ENCODE measurements around the gene SLC16A2.

Gene SLC16A2

DNA sequence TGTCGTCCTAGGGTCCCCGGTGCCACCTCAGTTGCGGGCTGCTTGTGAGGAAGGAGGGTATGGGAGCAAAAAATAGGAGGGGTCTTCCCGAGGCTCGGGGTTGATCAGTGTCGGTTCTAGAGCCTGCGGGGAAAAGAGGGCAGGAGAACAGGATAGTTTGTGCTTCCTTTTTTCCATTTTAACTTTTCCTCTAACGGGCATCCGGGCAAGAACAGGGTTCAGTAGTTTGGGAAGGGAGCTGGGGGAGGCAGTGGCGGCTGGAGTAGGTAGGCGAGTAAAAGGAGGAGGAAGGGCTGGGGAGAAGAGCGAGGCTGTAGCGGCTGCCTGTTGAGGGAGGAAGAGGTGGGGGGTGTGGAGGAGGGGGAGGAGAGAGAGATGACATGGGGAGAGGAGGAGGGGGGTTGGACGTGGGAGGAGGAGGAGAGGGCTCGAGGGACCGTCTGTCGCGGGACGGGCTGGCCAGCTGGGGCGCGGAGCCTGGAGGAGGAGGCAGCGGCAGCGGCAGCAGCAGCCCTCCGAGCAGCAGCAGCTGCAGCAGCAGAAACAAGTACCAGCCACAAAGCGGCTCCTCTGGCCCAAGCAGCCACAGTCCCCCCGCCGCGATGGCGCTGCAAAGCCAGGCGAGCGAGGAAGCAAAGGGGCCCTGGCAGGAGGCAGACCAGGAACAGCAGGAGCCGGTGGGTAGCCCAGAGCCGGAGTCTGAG is at the start of gene SLC16A2:
Gene SLC16A2, plus strand, starts transcription at position 458 of the 704 bp plus-strand sequence. Its CDS starts 145 bp downstream, at position 603.
- Mint-ChIP-seq H3K27me3 (ENCODE audit: low read depth, poor library complexity) (peaks cover 9% of the 10 kb centered on the region), H3K9me3 (peaks cover 29% of the 10 kb centered on the region), H3K4me3 (peak within 1 kb of the TSS; percentile 92), H3K36me3 (ENCODE audit: low read depth) (no peaks in the 10 kb centered on the region), H3K27ac (peak within 1 kb of the TSS; percentile 92), H3K4me1 (peaks cover 31% of the 10 kb centered on the region)
- TF ChIP-seq, protein P1, sequence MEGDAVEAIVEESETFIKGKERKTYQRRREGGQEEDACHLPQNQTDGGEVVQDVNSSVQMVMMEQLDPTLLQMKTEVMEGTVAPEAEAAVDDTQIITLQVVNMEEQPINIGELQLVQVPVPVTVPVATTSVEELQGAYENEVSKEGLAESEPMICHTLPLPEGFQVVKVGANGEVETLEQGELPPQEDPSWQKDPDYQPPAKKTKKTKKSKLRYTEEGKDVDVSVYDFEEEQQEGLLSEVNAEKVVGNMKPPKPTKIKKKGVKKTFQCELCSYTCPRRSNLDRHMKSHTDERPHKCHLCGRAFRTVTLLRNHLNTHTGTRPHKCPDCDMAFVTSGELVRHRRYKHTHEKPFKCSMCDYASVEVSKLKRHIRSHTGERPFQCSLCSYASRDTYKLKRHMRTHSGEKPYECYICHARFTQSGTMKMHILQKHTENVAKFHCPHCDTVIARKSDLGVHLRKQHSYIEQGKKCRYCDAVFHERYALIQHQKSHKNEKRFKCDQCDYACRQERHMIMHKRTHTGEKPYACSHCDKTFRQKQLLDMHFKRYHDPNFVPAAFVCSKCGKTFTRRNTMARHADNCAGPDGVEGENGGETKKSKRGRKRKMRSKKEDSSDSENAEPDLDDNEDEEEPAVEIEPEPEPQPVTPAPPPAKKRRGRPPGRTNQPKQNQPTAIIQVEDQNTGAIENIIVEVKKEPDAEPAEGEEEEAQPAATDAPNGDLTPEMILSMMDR (IDR thresholded peaks at IDR 0.05): no peak
- peak; percentile 76 for DNase-seq

DNA sequence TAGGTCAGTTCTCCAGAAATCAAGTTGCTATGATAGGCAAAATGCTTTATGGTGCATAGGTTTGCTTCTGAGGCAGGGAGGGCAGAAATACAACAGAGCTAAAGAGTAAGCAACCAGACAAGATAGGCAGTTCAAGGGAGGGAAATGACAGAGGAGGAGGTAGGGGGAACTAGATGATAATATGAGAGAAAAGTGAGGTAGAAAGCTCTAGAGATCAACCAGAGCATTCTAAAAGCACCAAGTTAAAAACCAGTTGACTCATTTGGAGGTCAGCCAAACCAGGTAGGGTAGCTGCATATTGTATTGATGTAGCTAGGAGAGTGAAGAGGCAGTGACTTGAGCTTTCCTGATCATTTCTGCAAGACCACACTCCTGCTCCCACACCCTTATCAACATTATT is 49.0 kb upstream of the SLC16A2 start:
- no peaks in the 10 kb centered on the region for H3K36me3 Mint-ChIP-seq (ENCODE audit: low read depth)
- no peak overlapping the region for H3K27ac Mint-ChIP-seq
- H3K9me3 Mint-ChIP-seq: no peaks in the 10 kb centered on the region
- no peak overlapping the region for H3K4me3 Mint-ChIP-seq
- H3K27me3 Mint-ChIP-seq (ENCODE audit: low read depth, poor library complexity): peaks cover 8% of the 10 kb centered on the region
- no peak for DNase-seq
- TF ChIP-seq, protein P1 (IDR thresholded peaks at IDR 0.05): no peak
- H3K4me1 Mint-ChIP-seq: no peaks in the 10 kb centered on the region

DNA sequence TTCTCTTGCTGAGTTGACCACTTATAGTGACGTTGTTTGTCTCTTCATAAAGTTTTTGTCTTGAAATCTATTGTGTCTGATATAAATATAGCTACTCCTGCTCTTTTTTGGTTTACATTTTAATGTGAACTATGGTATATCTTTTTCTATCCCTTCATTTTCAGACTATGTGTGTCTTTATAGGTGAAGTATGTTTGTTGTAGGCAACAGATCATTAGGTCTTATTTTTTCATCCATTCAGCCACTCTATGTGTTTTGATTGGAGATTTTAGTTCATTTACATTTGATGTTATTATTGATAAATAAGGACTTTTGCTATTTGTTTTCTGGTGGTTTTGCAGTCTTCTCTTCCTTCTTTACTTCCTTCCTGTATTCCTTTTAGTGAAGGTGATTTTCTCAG is 44.0 kb upstream of the SLC16A2 start:
- no peaks in the 10 kb centered on the region for H3K36me3 Mint-ChIP-seq (ENCODE audit: low read depth)
- H3K27me3 Mint-ChIP-seq (ENCODE audit: low read depth, poor library complexity): peaks cover 8% of the 10 kb centered on the region
- H3K9me3 Mint-ChIP-seq: peaks cover 5% of the 10 kb centered on the region
- H3K4me3 Mint-ChIP-seq: no peak overlapping the region
- no peak overlapping the region for H3K27ac Mint-ChIP-seq
- H3K4me1 Mint-ChIP-seq: peaks cover 9% of the 10 kb centered on the region
- no peak for DNase-seq
- TF ChIP-seq, protein P1 (IDR thresholded peaks at IDR 0.05): no peak

DNA sequence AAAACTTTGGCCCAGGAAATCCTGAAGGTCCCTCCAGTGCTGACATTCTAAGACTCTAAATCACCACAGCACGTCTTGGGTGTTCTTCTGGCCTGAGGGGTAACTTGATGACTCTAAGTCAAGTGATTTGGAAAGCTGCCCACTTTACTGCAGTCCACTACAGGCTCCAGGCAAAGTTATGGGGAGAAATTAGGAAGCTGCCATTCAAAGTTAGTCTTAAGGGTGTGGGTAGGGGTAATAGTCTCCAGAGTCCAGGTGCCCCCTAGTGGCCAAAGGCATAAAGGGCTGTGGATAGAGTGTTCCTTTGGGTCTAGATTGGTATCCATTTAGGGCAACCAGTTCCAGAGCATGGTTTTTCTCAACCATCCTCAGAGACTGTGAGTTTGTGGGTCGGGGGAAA is 38.7 kb upstream of the SLC16A2 start:
- no peak overlapping the region for H3K4me3 Mint-ChIP-seq
- peak overlapping the region; percentile 47 for H3K27ac Mint-ChIP-seq
- H3K36me3 Mint-ChIP-seq (ENCODE audit: low read depth): no peaks in the 10 kb centered on the region
- peaks cover 5% of the 10 kb centered on the region for H3K27me3 Mint-ChIP-seq (ENCODE audit: low read depth, poor library complexity)
- TF ChIP-seq, protein P1 (IDR thresholded peaks at IDR 0.05): peak; percentile 75
- DNase-seq: peak; percentile 63
- H3K9me3 Mint-ChIP-seq: peaks cover 14% of the 10 kb centered on the region
- peaks cover 15% of the 10 kb centered on the region for H3K4me1 Mint-ChIP-seq

DNA sequence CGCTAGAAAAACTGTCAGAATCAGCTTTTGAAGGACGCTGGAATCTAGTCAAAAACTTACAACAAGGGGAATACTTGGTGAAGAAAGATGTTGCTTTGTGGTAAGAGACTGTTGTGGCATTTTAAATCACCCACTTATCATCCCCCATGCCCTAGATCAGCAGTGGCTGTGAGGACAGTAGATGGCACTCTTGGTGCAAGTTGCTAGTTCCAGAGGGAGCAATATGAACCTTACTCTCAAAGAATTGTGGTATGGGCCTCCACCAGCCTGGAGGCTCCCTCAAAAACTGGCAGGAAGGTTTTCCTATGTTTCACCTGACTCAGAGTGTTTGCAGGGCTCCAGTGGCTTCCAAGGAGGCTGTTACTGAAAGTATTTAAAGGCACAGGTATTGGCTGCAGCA is 37.7 kb upstream of the SLC16A2 start:
- TF ChIP-seq, protein P1 (IDR thresholded peaks at IDR 0.05): peak; percentile 31
- DNase-seq: peak; percentile 16
- Mint-ChIP-seq H3K4me3 (no peak overlapping the region), H3K36me3 (ENCODE audit: low read depth) (no peaks in the 10 kb centered on the region), H3K4me1 (peaks cover 15% of the 10 kb centered on the region), H3K27me3 (ENCODE audit: low read depth, poor library complexity) (peaks cover 11% of the 10 kb centered on the region), H3K27ac (no peak overlapping the region), H3K9me3 (peaks cover 16% of the 10 kb centered on the region)
